ENCODE results near the gene ADI1. TPM values are rescaled to one million over a fixed set of nuclear protein-coding genes. Genes with fewer than 3 reads are reported as not detected.
A peak's percentile ranks its signal among the peaks of the same experiment; 100 is the strongest.

Gene ADI1
- total RNA-seq, 1 donor from 2014 or later: 41.6 TPM

DNA sequence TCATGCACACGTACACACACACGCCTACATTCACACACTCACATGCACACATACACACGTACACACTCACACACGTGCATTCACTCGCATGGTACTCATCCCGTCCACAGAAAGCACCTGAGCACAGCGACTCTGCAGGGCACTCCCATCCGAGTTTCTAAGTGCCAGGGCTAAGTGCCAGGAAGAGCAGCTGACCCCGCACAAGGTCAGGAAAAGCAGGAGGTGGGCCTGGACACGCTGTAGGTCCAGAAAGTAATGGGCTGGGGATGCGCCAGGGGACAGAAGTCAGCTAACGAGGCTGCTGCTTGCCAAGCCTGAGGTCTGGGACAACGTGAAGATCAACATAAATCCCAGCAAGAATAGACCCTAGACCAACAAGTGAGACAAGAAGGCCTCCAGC, 15.8 kb downstream of the ADI1 start:
- Mint-ChIP-seq H3K4me3 (ENCODE audit: unreplicated experiment) (no peak overlapping the region), H3K4me1 (ENCODE audit: low read depth, unreplicated experiment) (no peaks in the 10 kb centered on the region), H3K27me3 (ENCODE audit: low read depth, unreplicated experiment) (no peaks in the 10 kb centered on the region), H3K36me3 (ENCODE audit: low read depth, unreplicated experiment) (peaks cover 21% of the 10 kb centered on the region), H3K27ac (ENCODE audit: unreplicated experiment) (no peak overlapping the region), H3K9me3 (ENCODE audit: unreplicated experiment) (peaks cover 4% of the 10 kb centered on the region)
- H3K4me3 ChIP-seq (ENCODE audit: insufficient read depth, low read depth, low read length): no peak overlapping the region
- no peak overlapping the region for H2AFZ ChIP-seq (ENCODE audit: low read depth, low read length)
- TF ChIP-seq, protein P1, sequence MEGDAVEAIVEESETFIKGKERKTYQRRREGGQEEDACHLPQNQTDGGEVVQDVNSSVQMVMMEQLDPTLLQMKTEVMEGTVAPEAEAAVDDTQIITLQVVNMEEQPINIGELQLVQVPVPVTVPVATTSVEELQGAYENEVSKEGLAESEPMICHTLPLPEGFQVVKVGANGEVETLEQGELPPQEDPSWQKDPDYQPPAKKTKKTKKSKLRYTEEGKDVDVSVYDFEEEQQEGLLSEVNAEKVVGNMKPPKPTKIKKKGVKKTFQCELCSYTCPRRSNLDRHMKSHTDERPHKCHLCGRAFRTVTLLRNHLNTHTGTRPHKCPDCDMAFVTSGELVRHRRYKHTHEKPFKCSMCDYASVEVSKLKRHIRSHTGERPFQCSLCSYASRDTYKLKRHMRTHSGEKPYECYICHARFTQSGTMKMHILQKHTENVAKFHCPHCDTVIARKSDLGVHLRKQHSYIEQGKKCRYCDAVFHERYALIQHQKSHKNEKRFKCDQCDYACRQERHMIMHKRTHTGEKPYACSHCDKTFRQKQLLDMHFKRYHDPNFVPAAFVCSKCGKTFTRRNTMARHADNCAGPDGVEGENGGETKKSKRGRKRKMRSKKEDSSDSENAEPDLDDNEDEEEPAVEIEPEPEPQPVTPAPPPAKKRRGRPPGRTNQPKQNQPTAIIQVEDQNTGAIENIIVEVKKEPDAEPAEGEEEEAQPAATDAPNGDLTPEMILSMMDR (IDR thresholded peaks at IDR 0.05; ENCODE audit: insufficient read depth, low read depth, low read length): no peak
- no peak for TF ChIP-seq EZH2 (IDR thresholded peaks at IDR 0.05; ENCODE audit: insufficient read depth, low read length)
- no peaks in the 10 kb centered on the region for H3K4me1 ChIP-seq (ENCODE audit: insufficient read depth, low read length)
- no peak overlapping the region for H3K9ac ChIP-seq (ENCODE audit: low read length)
- no peak overlapping the region for H3K27ac ChIP-seq (ENCODE audit: low read depth, low read length)
- H4K20me1 ChIP-seq (ENCODE audit: insufficient read depth, low read length): peaks cover 11% of the 10 kb centered on the region
- H3K9me3 ChIP-seq (ENCODE audit: insufficient read depth, low read depth, low read length): no peaks in the 10 kb centered on the region
- no peaks in the 10 kb centered on the region for H3K27me3 ChIP-seq (ENCODE audit: insufficient read depth, low read length)
- DNase-seq (ENCODE audit: low read depth) (no peak), FAIRE-seq (no peak)
- H3K79me2 ChIP-seq (ENCODE audit: insufficient read depth, low read length): peaks cover 1% of the 10 kb centered on the region
- H3K36me3 ChIP-seq (ENCODE audit: insufficient read depth, low read length): peaks cover 9% of the 10 kb centered on the region
- H3K4me2 ChIP-seq (ENCODE audit: low read length): no peak overlapping the region

DNA sequence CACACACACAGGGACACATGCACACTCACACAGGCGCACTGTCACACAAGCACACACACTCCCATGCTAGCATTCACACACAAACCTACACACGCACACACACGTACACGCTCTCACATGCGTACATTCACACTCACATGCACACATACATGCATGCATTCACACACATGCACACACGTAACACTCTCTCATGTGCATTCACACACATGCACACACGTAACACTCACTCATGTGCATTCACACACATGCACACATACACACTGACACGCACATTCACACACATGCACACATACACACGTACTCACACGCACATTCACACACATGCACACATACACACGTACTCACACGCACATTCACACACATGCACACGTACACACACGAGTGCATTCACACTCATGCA, 16.3 kb downstream of the ADI1 start:
- no peak overlapping the region for H3K27ac Mint-ChIP-seq (ENCODE audit: unreplicated experiment)
- Histone ChIP-seq H3K9ac (ENCODE audit: low read length) (no peak overlapping the region), H3K36me3 (ENCODE audit: insufficient read depth, low read length) (peaks cover 9% of the 10 kb centered on the region), H3K9me3 (ENCODE audit: insufficient read depth, low read depth, low read length) (no peaks in the 10 kb centered on the region), H3K4me1 (ENCODE audit: insufficient read depth, low read length) (no peaks in the 10 kb centered on the region), H3K4me3 (ENCODE audit: insufficient read depth, low read depth, low read length) (no peak overlapping the region), H3K27me3 (ENCODE audit: insufficient read depth, low read length) (no peaks in the 10 kb centered on the region), H2AFZ (ENCODE audit: low read depth, low read length) (no peak overlapping the region), H4K20me1 (ENCODE audit: insufficient read depth, low read length) (peaks cover 11% of the 10 kb centered on the region), H3K79me2 (ENCODE audit: insufficient read depth, low read length) (no peaks in the 10 kb centered on the region), H3K27ac (ENCODE audit: low read depth, low read length) (no peak overlapping the region), H3K4me2 (ENCODE audit: low read length) (no peak overlapping the region)
- H3K36me3 Mint-ChIP-seq (ENCODE audit: low read depth, unreplicated experiment): peaks cover 19% of the 10 kb centered on the region
- H3K4me1 Mint-ChIP-seq (ENCODE audit: low read depth, unreplicated experiment): no peaks in the 10 kb centered on the region
- H3K4me3 Mint-ChIP-seq (ENCODE audit: unreplicated experiment): no peak overlapping the region
- DNase-seq (ENCODE audit: low read depth) (no peak), FAIRE-seq (no peak)
- peaks cover 2% of the 10 kb centered on the region for H3K9me3 Mint-ChIP-seq (ENCODE audit: unreplicated experiment)
- no peak for TF ChIP-seq EZH2 (IDR thresholded peaks at IDR 0.05; ENCODE audit: insufficient read depth, low read length)
- TF ChIP-seq, protein P1 (IDR thresholded peaks at IDR 0.05; ENCODE audit: insufficient read depth, low read depth, low read length): no peak
- no peaks in the 10 kb centered on the region for H3K27me3 Mint-ChIP-seq (ENCODE audit: low read depth, unreplicated experiment)

DNA sequence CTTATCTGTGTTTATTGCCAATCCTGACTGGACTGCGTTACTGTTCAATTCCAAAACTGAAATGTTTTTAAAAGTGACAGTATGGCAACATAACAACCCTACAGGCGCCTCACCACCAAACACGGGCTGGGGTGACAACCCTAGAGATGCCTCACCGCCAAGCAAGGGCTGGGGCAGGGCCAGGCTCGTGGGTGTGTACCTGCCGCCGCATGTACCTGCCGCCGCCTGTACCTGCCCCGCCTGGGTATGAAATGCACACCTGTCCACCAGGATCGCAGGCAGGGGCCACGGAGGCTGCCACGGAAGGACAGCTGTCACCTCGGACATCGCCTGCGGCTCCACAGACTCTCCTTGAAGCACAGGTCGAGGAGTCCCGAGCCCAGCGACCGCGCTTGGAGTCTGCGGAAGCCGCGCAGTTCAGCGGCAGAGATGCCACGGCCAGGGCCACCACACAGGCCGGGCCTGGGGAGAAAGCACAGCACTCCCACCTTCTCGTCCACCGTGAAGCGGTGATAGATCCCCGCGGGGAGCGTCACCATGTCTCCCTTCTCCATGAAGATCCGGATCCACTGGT, 18.9 kb downstream of the ADI1 start:
- peaks cover 21% of the 10 kb centered on the region for H3K36me3 Mint-ChIP-seq (ENCODE audit: low read depth, unreplicated experiment)
- H2AFZ ChIP-seq (ENCODE audit: low read depth, low read length): no peak overlapping the region
- no peaks in the 10 kb centered on the region for H3K27me3 ChIP-seq (ENCODE audit: insufficient read depth, low read length)
- H3K9ac ChIP-seq (ENCODE audit: low read length): no peak overlapping the region
- H3K4me1 Mint-ChIP-seq (ENCODE audit: low read depth, unreplicated experiment): no peaks in the 10 kb centered on the region
- FAIRE-seq: no peak
- no peaks in the 10 kb centered on the region for H3K9me3 Mint-ChIP-seq (ENCODE audit: unreplicated experiment)
- H3K36me3 ChIP-seq (ENCODE audit: insufficient read depth, low read length): peaks cover 12% of the 10 kb centered on the region
- no peak overlapping the region for H3K4me2 ChIP-seq (ENCODE audit: low read length)
- H3K27ac ChIP-seq (ENCODE audit: low read depth, low read length): no peak overlapping the region
- DNase-seq (ENCODE audit: low read depth): no peak
- H3K27ac Mint-ChIP-seq (ENCODE audit: unreplicated experiment): peak overlapping the region; percentile 78
- TF ChIP-seq EZH2 (IDR thresholded peaks at IDR 0.05; ENCODE audit: insufficient read depth, low read length): no peak
- TF ChIP-seq, protein P1 (IDR thresholded peaks at IDR 0.05; ENCODE audit: insufficient read depth, low read depth, low read length): no peak
- H3K4me3 ChIP-seq (ENCODE audit: insufficient read depth, low read depth, low read length): no peak overlapping the region
- H3K27me3 Mint-ChIP-seq (ENCODE audit: low read depth, unreplicated experiment): no peaks in the 10 kb centered on the region
- no peak overlapping the region for H3K4me3 Mint-ChIP-seq (ENCODE audit: unreplicated experiment)
- no peaks in the 10 kb centered on the region for H3K79me2 ChIP-seq (ENCODE audit: insufficient read depth, low read length)
- H3K9me3 ChIP-seq (ENCODE audit: insufficient read depth, low read depth, low read length): no peaks in the 10 kb centered on the region
- H3K4me1 ChIP-seq (ENCODE audit: insufficient read depth, low read length): no peaks in the 10 kb centered on the region
- H4K20me1 ChIP-seq (ENCODE audit: insufficient read depth, low read length): peaks cover 11% of the 10 kb centered on the region

Measured in astrocyte (in vitro differentiated cells and primary cell).